GM18870 (cell line): ENCODE results near the gene SLC23A1.
A peak's percentile ranks its signal among the peaks of the same experiment; 100 is the strongest.

Experiments
- ATAC-seq: cut with Tn5 transposase; IDR thresholded peaks from one replicate; pipeline ENCODE4 v1.9.1; 2021; ENCODE audit warnings: moderate library complexity; ENCODE audit not compliant: unreplicated experiment

Gene SLC23A1

DNA sequence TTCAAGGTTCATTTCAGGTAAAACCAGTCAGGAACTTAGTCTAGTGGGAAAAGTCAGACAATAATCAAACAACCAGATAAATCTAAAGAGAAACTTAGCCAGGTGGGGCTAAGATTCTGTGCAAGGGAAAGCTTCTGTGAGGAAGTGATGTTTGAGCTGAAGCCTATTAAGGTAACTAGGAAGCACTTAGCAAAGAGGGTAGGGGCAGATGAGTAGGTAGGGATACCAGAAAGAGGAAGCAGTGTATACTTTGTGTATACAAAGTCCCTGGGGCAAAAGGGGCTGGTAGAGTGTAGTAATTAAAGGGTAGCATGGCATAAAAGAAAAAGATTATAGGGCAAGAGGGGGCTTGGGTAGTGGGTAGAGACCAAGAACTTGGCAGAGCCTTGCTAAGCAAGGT is 24.4 kb upstream of the SLC23A1 start:
- ATAC-seq = no peak

DNA sequence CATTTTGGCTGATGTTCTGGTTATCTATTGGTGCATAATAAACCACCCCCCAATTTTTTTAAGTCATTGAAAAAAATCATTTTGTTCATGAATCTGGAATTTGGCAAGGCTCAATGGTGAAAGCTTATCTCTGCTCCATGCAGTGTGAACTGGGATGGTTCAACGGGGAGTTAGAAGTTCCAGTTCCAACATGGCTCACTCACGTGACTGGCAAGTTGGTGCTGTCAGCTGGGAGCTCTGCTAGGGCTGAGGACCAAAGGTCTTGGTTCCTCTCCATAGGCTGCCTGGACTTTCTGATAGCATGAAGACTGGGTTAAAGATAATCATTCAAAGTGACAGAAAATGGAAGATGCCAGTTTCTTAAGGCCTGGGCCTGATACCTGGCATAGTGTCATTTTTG is 23.9 kb upstream of the SLC23A1 start:
- no peak for ATAC-seq

DNA sequence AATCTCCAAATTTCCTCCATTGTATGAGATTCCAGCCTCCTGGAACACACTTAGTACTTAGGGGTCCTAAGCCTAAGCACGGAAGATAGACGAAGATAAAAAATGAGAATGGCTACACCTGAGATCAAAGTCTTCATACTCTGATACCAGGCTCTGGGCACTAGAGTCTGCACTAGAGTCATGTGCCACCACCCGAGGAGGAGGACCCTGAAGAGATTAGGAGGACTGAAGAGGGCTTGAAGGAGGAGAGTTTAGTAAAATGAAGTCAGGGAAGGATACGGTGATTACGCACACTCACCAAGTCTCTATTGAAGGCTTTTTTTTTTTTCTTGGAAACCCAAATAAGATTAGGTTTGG is 21.4 kb upstream of the SLC23A1 start:
- no peak for ATAC-seq

GRCh38 chr5:139403787-139404483 is 20.8 kb upstream of the SLC23A1 start, which contains the start of gene SPATA24:
TSS of gene SPATA24 (minus strand) at chr5:139404089. CDS start at chr5:139404060, 29 bp downstream.
- peak; percentile 59 for ATAC-seq

GRCh38 chr5:139403418-139403786 is 20.3 kb upstream of the SLC23A1 start:
- no peak for ATAC-seq

DNA sequence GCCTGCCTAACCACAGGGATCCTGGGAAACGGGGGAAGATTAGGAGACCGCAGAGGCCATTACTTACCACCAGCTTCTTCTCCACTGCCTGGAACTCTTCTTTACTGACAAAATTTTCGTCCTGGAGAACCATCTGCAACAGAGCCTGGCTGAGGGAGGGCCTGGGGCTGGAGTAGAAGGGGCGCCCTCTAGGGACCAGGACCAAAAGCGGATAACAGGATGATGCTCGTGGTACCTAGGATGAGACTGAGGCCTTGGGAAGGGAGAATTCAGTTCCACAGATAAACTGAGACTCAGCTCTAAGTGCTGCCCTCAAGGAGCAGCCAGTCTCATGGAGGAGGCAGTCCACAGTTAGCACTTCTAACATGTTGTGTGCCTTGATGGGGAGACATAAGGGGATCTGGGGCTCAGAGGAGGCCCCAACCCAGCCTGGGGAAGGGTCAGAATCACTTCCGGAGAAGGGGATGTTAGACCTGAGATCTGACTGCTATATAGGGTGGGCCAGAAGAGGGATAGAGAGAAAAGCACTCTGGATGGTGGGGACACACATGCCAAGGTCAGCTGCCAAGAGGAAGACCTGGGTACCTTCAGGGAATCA is 19.6 kb upstream of the SLC23A1 start:
- no peak for ATAC-seq

DNA sequence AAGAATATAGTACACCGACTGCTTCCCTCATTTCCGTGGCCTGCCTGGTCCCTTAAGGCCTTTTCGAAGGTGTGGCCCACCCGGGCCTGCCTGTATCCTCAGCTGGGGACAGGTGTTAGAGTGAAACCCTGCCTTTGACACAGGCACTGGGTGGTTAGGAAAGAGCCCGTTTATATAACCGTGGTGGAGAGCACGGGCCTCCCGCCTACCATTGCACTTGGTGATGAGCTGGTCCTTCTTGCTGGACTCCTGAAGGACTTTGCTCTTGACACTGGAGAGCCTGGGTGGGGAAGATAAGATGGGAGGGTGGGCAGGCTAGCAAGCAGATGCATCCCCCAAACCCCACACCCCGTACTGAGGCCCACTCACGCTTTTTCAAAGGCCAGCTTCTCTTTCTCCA is 18.4 kb upstream of the SLC23A1 start:
- no peak for ATAC-seq

DNA sequence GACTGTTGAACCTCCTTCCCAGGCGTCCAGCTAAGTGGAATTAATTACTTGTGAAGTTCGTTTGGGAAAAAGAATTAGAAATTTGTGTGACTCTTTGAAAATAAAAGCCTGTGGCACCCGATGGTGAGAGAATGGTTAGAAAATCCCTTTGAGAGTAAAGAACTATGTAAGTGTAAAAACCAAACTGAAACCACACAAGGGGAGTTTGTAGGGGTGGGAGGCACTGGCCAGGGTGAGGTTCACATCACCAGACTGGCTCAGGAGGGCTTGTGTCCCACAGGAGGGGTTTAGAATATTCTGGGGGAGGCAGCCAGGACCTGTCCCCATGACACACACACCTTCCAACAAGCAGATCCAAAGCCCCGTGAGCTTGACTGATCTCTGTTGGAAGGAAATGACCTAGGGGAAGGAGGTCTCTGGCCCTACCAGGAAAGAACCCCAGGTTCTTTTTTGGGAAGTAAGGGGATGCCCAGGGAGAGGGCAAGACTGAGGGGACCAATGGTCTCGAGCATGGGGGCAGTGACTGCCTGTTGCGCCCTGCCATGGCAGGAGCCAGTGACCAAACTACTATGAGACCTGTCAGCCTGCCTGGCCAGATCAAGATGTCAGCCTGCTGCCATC is 16.5 kb upstream of the SLC23A1 start:
- no peak for ATAC-seq

DNA sequence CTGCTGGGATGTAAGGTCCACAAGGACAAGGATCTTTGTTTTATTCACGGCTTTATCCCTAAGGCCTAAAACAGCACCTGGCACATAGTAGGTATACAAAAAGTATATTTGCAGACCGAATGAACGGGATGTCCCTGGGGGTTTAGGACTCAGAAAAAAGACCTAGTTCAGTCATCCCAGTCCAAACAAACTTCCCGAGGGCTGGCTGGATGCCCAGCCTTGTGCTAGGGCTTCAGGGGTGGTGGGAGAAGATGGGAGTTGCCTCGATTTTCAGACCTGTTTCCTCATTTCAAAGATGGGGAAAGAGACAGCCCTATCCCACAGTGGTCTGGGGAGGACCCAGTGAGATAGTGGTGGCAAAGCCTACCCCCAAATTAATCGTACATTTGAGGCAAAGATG is 14.8 kb upstream of the SLC23A1 start:
- no peak for ATAC-seq

DNA sequence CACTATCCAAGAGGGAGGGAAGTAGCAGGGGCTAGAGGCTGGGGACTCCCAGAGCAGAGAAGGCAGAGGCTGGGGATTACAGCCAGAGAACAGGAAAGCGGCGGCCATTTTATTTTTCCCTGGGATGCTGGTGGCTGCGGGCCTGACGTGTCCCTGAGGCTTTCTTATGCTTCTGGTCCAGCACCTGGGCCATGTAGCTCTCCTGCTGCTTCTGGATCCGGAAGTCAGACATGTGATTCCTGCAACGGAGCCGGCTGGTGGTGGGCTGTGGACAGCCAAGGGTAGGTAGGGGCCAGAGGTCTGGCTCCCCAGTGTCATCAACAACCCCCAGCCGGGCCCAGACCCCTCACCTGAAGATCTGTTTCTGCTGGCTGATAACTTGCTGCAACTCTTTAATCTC is 13.6 kb upstream of the SLC23A1 start:
- no peak for ATAC-seq

DNA sequence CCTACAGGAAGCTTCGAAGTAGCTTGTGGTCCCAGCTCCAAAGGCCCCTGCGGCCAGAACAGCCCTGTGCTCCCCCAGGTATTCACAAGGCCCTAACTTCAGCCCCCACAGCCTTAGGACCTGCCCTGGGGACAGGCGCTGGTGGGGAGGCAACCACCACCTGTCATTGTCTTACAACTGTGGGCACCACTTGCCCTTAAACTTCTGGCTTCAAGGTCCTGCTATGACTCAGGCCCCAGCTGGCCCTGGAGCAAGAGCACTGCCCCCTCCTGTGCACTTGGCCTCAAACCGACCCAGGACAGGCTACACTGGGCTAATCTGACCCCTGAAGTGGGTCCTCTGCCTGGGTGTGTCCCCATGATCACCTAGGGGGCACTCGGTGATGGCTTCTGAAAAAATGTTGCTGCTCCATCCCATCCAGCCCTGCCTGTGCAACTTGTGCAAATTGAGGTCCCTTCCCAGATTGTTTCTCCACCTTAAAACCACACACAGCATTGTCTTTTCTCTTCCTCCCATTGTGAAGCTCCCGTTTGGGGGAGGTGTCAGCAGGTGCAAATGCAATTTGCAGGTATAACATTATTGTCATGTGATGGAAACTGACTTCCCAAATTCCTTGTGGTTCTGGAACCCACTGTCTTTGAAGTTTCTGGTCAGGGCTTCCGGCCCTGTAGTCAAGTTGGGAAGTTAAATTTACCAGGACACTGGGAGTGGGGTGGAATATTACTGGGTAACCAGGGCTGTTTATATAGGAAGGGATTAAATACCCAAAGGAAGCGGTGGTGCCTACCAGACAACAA is 12.9 kb upstream of the SLC23A1 start:
- no peak for ATAC-seq

DNA sequence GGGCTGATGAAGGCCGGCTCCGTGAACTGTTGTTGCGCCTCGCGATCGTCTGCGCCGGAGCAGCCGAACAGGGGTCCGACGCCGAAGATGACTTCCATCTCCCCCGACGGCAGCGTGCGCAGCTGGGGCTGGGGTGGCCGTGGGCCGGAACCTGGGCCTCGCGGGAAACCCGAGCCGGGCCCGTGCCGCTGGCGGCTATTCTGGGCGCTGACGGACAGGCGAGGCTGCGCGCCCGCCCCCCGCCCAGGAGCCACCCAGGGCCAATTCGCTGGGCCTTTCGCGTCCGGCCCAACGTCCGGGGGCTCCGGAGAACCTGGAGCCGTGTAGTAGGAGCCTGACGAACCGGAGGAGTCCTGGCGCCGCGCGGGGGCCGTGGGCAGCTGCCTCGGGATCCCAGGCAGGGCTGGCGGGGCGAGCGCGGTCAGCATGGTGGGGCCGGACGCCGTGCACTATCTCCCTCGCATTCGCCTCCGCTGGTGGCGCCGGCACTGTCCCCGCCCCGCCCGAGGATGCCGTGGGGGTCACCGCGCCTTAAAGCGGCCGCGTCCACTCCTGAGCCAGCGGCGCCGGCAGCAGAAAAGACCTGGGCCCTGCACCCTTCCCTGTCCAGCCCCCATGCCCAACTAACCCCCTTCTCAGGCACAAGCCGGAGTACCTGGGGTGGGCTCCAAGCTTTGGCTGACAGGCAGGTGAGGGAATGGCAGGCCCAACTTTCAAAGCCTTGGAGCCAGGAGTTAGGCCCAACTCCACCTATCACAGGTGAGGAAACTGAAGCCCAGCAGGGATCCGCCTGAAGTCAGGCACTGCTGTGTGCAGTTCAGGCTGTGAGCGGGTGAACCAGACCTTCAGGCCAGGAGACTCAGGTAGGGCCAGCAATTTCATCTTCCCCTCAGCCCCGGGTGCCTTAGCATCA is 11.8 kb upstream of the SLC23A1 start, which contains the start of gene PROB1:
PROB1 (minus strand) TSS at position 451 of the 913 bp plus-strand sequence; CDS start at position 428, 23 bp downstream.
- ATAC-seq = no peak

GRCh38 chr5:139394123-139394653 is 11.1 kb upstream of the SLC23A1 start:
- no peak for ATAC-seq

- no peak for ATAC-seq
Observed at GRCh38 chr5:139393497-139394122, 10.5 kb upstream of the SLC23A1 start.

GRCh38 chr5:139392678-139393496 is 9.8 kb upstream of the SLC23A1 start:
- peak; percentile 37 for ATAC-seq

DNA sequence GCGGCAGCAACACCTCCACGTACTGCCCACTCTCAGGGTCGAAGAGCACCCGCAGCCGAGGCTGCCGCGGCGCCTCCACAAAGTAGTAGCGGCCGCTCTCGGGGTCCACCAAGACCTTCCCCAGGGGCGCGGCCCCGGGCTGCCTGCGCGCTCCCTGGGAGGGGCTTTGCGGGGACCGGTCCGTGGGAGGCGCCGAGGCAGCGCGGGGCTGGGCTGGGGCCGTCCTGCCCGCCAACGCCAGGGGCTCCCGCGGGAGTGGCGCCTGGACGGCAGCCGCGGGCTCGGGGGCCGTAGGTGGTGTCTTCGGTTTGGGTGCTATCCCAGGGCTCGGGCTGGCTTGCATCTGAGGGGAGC is 9.2 kb upstream of the SLC23A1 start:
- ATAC-seq = no peak

GRCh38 chr5:139391570-139392323 is 8.7 kb upstream of the SLC23A1 start:
- ATAC-seq = no peak
